SKM-1 treated with dmso at 0.1 percent for 144 hours (cell line): Measurements from ENCODE around the gene GIN1.
"Not testable (repeated sequence)": the region's sequence is repeated elsewhere in the genome, so short reads cannot be mapped to it uniquely, and the experiment has no call there.

Experiments
- DNase-seq: peaks from one replicate; lab custom pipeline; 2025; ENCODE audit not compliant: unreplicated experiment; lab: John Stamatoyannopoulos, UW

The GIN1 gene

DNA sequence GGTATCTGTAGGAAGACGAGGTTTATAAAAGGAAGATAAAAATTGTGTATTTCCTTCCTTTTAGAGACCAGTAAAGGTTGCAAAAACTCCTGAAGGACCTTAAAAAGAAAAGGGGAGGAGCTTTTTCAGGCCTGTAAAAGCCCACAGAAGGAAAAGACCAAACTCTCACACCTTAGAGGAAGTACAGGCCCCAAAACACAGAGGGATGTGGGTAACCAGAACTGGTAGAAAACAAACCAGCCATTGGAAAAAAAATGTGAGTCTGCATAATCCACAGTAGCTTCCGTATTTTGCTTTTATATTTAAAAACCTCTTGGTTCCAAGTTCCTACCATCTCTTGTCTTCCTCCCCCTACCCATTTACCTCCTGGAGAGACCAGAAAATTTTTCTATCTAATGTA lies 8.5 kb downstream of the GIN1 start:
- peak; percentile 69 for DNase-seq

DNA sequence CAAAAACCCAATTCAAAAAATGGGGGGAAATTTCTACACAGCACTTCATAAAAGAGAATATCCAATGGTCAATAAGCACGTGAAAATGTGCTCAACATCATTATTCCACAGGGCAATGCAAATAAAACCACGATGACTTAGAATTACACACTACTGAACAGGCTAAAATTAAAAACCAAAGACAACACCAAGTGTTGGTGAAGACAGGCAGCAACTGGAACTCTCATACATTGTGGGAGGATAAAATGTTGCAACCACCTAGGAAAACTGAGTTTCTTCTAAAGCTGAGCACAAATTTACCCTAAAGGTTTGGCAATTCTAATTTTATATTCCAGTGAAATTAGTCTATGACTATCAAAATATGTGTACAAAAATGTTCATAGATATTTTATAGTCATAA lies 9.5 kb downstream of the GIN1 start:
- no peak for DNase-seq

- no peak for DNase-seq
Measured at GRCh38 chr5:103109277-103109676, 10.7 kb downstream of the GIN1 start.

- no peak for DNase-seq
Measured at GRCh38 chr5:103108086-103108485, 11.9 kb downstream of the GIN1 start.

GRCh38 chr5:103102234-103102633 lies 17.7 kb downstream of the GIN1 start:
- DNase-seq: no peak

DNA sequence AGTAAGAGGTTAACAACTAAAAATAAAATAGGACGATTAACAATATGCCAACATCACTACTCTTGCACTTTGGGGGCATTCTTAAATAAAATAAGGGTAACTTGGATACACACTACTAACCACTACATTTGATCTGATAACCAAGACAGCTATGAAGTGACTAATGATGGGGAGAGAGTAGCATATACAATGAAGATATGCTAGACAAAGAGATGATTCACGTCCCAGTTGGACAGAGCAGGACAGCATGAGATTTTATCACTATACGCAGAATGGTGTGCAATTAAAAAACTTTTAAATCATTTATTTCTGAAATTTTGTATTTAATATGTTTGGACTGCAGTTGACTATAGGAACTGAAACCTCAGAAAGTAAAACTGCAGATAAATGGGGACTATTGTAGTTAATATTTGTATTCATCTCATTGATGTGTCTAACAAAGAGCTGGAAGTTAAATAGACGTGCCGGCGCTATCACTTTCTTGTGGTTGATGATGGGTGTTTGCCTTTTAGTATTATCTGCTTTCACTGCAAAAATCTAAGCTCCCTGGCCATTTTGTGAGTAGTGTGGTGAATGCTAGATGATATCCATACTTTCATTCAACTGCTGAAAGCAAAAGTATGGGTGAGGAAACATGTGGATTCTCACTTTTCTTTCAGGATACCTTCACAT lies 18.7 kb downstream of the GIN1 start:
- DNase-seq: no peak

GRCh38 chr5:103098993-103099392 lies 20.9 kb downstream of the GIN1 start:
- no peak for DNase-seq

- no peak for DNase-seq
Measured at GRCh38 chr5:103094737-103095136, 25.2 kb downstream of the GIN1 start.

DNA sequence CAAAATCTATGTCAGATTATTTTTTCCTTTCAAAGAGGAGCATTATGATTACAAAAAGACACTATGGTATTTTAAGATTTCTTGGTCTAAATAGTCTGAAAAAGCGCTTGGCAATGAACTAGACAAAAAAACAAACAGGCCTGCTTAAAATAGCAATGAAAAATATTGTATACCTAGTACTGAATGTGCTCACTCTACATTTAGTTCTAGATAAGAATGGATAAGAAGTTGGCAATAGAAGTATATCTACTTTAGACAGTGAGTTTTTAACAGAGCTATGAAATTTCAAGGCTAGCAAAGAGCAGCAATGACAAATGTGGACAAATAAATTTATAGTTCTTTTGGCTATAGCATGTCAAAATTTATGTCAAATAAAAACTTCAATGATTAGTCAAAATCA lies 26.2 kb downstream of the GIN1 start:
- no peak for DNase-seq

- no peak for DNase-seq
Measured at GRCh38 chr5:103092676-103093075, 27.3 kb downstream of the GIN1 start.

DNA sequence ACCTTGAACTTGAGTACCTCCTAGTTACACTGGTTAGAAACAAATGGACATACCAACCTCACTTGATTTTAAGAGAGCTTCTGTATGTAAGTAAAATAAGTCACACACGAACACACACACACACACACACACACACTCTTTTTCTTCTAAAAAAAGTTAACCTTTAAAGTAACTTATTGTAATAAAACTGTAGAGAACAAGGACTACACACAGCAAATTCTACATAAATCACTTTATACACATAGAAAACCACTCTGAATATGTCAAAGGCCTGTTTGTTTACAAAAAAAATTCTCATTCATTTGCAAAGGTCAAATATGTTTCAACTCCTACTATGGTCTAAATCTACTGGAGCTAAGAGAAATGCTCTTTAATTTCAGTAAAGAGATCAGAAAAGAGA lies 29.1 kb downstream of the GIN1 start:
- no peak for DNase-seq

DNA sequence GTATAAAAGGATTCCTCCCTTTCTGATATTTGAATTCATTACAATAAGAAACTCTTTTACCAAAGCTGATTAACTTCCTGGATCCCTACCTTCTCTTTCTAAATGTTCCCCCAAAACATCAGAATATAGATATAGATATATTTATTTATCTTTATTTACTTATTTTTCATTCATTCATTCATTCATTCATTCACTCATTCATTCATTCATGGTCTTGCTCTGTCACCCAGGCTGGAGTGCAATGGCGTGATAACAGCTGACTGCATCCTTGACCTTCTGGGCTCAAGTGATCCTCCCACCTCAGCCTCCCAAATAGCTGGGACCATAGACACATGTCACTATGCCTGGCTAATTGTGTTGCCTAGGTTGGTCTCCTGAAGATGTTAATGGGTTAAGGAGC lies 30.7 kb downstream of the GIN1 start:
- DNase-seq: no peak

GRCh38 chr5:103086547-103086946 lies 33.4 kb downstream of the GIN1 start:
- no peak for DNase-seq

DNA sequence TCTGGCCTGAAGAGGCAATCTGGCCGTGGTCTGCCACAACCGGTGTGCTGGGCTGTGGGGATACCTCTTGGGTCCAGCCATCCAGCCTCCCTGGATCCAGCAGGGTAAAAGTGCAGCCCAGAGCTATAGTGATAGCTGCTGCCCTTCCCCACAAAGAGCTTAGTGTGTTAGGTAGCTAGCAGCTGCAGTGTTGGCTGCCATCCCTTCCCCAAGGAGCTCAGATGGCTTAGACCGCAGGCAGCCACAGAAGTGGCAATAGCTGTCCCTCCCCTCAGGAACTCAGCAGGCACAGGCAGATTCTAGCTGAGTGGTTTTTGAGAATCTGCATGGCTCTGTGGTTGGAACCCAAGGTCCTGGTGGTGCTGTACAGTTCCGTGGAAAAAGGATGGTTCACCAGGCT lies 40.1 kb downstream of the GIN1 start:
- DNase-seq: no peak

DNA sequence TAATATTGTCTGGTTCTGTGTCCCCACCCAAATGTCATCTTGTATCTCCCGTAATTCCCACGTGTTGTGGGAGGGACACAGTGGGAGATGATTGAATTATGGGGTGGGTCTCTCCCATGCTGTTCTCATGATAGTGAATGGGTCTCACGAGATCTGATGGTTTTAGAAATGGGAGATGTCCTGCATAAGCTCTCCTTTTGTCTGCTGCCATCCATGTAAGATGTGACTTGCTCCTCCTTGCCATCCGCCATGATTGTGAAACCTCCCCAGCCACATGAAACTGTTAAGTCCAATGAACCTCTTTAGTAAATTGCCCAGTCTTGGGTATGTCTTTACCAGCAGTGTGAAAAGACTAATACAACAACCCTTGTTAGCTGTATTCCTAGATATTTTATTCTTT lies 44.5 kb downstream of the GIN1 start:
- DNase-seq: no peak

GRCh38 chr5:103073500-103073899 lies 46.4 kb downstream of the GIN1 start:
- DNase-seq: not testable (repeated sequence)

- DNase-seq: peak; percentile 68
Measured at GRCh38 chr5:103066326-103066725, 53.6 kb downstream of the GIN1 start.

- no peak for DNase-seq
Measured at GRCh38 chr5:103060424-103060954, 59.4 kb downstream of the GIN1 start.

DNA sequence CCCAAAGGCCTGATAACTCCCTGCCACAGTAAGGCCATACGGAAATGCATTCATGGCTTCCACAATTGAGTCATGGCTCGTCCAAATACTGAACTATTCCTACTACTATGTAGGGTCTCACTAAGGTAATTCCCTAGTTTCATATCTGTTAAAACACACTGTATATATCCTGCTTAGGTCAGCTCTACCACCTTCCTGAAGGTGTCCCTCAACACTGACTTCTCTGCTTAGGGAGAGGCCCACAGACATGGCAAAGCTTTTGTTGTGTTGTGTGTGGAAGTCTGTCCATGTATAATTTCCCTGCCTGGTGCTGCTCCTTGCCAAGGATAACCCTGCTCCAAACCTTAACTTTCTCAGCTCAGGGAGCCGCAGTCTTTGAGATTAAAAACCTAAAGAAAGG lies 60.4 kb downstream of the GIN1 start:
- DNase-seq: no peak

GRCh38 chr5:103057208-103058130 lies 62.5 kb downstream of the GIN1 start:
- DNase-seq: no peak

DNA sequence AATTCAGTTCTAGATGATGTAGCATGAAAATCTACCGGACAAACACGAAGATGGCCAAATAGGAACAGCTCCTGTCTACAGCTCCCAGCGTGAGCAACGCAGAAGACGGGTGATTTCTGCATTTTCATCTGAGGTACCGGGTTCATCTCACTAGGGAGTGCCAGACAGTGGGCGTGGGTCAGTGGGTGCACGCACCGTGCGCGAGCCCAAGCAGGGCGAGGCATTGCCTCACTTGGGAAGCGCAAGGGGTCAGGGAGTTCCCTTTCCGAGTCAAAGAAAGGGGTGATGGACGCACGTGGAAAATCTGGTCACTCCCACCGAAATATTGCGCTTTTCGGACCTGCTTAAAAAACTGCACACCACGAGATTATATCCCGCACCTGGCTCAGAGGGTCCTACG lies 73.2 kb downstream of the GIN1 start:
- DNase-seq: not testable (repeated sequence)

- DNase-seq: peak; percentile 30
Measured at GRCh38 chr5:103041071-103041676, 78.8 kb downstream of the GIN1 start.
